NCI-H82 (cell line): ENCODE data around the gene DGKG.

Experiments used
- DNase-seq: peaks from one replicate; lab custom pipeline; 2025; lab: John Stamatoyannopoulos, UW

The DGKG gene

GRCh38 chr3:186171521-186171920 is 190.5 kb downstream of the DGKG start:
- DNase-seq = no peak

GRCh38 chr3:186170516-186170915 is 191.5 kb downstream of the DGKG start:
- no peak for DNase-seq

- no peak for DNase-seq
Measured at GRCh38 chr3:186169379-186169778, 192.7 kb downstream of the DGKG start.

GRCh38 chr3:186168976-186169375 is 193.1 kb downstream of the DGKG start:
- no peak for DNase-seq

GRCh38 chr3:186167646-186168395 is 194.2 kb downstream of the DGKG start:
- DNase-seq = no peak

GRCh38 chr3:186166491-186167288 is 195.3 kb downstream of the DGKG start:
- DNase-seq = no peak

GRCh38 chr3:186166036-186166435 is 196.0 kb downstream of the DGKG start:
- no peak for DNase-seq

GRCh38 chr3:186165331-186165730 is 196.7 kb downstream of the DGKG start:
- DNase-seq = no peak

GRCh38 chr3:186164696-186165095 is 197.3 kb downstream of the DGKG start:
- DNase-seq = no peak

GRCh38 chr3:186162221-186162620 is 199.8 kb downstream of the DGKG start:
- no peak for DNase-seq

- no peak for DNase-seq
Measured at GRCh38 chr3:186160691-186161243, 201.3 kb downstream of the DGKG start.

GRCh38 chr3:186154641-186155040 is 207.4 kb downstream of the DGKG start:
- no peak for DNase-seq

- no peak for DNase-seq
Measured at GRCh38 chr3:186152889-186153292, 209.1 kb downstream of the DGKG start.

GRCh38 chr3:186152361-186152798 is 209.7 kb downstream of the DGKG start:
- no peak for DNase-seq

- no peak for DNase-seq
Measured at GRCh38 chr3:186151077-186151971, 210.7 kb downstream of the DGKG start.

GRCh38 chr3:186150041-186150830 is 211.8 kb downstream of the DGKG start:
- DNase-seq = no peak

GRCh38 chr3:186149319-186149960 is 212.6 kb downstream of the DGKG start:
- no peak for DNase-seq

- no peak for DNase-seq
Measured at GRCh38 chr3:186144257-186144656, 217.8 kb downstream of the DGKG start.

- peak; percentile 23 for DNase-seq
Measured at GRCh38 chr3:186143250-186143649, 218.8 kb downstream of the DGKG start.

- DNase-seq = peak; percentile 32
Measured at GRCh38 chr3:186142393-186142932, 219.6 kb downstream of the DGKG start.
